GM19043 (cell line): Measurements from ENCODE around the gene ATPAF1.

Source experiments
- ATAC-seq: cut with Tn5 transposase; IDR thresholded peaks from one replicate; pipeline ENCODE4 v1.9.1; 2021; ENCODE audit warnings: low read depth; ENCODE audit not compliant: unreplicated experiment

Gene ATPAF1

GRCh38 chr1:46617108-46617800, 50.9 kb downstream of the ATPAF1 start:
- no peak for ATAC-seq

DNA sequence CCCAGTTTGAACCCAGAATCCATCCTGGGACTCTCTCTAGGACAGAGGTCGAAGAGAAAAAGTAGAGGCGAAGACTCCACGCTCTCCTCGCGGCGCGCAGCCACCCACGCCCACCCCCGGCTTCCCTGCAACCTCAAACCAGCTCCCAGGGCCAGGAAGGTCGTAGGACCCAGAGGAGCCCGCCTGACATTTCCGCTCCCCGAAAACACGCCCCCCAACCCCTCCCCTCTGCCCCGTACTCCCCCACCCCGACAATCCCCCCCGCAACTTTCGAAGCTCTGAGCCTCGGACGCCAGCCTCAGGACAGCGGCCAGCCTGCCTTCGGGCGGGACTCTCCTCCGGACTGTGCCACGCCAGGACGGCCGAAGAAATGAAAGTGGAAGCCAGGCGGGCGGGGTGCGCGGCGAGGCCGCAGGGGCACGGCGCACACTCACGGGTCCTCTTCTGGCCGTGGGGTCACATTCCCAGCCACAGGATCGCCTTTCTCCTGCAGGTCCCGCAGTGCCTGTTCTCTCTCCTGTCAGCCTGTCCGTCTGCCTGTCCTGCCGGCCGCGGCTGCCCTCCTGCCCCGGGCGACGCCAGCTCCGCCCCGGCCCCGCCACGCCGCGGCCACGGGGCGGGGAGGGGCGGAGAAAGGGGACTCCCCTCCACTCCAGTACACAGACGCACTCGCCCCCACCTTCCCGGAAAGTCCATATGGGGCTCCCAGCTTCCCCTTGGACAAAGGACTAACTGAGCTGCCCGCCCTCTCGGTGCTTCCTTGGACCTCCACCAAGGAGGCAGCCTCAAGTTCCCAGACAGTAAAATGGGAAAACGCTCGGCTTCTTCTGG, 51.7 kb downstream of the ATPAF1 start, which contains the start of gene MOB3C:
TSS of gene MOB3C (minus strand) at position 535 of the 831 bp plus-strand sequence. CDS start 3,490 bp downstream, outside the sequence.
- peak; percentile 55 for ATAC-seq

- ATAC-seq, result no peak
These were observed 52.4 kb downstream of the ATPAF1 start for GRCh38 chr1:46615735-46616134.

- no peak for ATAC-seq
These were observed 53.1 kb downstream of the ATPAF1 start for GRCh38 chr1:46615088-46615487.

DNA sequence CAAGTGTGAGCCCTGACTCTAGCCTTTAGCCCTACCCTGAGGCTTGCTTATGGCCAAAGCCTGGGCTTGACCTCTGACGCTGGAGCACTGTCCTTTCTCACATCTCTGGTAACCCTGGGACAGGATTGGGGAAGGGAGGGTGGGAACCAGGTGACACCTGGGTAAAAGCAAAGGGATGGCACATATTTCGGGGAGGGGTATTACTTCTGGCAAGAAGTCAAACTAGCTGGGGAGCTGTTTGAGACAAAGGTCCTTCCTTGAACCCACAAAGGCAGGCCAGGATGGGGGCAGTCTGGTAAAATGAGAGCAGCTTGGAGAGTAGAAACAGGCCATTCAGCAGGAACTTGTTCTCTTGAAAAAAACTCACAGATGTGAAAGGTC, 53.6 kb downstream of the ATPAF1 start:
- ATAC-seq, result no peak

DNA sequence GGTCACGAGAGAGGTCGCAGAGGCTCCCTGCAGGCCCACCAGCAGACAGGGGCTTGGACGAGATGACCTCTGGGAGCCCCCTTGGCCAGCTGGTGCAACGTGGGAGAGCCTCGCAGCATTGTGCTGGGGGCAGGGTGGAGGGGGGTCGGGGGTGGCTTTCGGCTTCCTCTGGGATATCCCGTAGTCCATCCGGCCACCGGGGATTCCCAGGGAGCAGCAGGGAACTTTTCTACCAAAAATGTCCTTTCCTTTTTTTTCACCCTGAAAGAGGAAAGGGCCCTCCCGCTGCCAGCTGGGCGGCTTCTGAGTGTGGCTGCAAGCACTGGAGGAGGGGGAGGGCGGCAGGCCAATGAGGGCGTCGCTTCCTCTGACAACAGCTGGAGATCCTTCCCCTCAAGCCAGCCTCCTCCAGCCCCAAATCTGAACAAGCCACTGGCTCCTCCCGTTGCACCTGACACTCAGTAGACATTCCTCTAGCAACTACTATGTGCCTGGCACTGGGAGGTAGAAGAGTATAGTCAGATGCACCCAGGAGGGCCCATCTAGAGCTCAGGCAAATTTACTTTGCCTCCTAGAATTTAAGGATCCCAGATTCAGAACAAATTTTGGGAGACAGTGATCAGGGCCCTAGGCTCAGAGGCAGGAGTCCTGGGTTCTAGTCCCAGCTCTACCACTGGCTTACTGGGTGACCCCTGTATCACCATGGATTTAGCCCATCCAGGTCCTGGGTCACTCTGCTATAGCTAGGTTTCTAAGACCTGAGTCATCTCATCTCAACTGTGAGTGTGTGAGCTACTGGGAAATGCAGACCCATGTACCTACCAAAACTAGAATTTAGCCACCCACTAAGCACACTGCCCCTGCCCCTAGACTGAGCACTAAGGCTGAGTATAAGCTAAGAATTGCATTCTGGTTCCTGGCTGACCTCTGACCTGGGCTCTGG, 54.2 kb downstream of the ATPAF1 start:
- peak; percentile 56 for ATAC-seq

- no peak for ATAC-seq
These were observed 55.1 kb downstream of the ATPAF1 start for GRCh38 chr1:46612937-46613660.

GRCh38 chr1:46611691-46612221, 56.4 kb downstream of the ATPAF1 start:
- no peak for ATAC-seq

- no peak for ATAC-seq
These were observed 60.6 kb downstream of the ATPAF1 start for GRCh38 chr1:46607345-46608130.

DNA sequence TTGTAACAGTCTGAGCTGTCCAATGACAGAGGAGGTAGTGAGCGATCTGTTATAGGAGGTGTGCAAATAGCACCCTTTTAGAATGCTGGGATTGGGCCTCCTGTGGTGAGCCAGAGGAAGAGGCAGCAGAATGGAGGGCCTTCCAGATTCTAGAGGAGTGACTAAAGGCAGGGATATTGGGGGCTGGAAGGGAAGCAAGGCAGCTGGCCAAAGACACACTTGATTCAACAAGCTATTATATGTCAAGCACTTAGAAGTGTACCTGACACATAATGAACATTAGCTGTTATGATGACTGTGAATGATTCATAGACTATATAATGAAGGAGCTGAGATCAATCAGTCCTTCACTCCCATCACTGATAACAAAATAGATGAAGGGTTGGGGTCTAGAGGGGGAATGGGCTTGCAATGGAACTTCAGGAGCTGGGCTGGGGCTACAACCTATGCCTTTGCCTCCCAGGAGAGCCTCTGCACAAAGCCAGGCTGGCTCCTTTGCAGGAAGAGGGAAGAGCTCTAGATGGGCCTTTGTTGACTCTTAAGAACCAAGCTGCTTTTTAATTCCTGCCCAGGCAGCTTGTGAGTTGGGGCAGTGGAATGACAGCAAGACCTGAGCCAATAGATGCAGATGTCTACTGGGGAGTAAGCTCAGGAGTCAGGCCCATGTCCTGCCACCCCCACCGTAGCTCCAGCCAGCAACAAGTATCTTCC, 61.8 kb downstream of the ATPAF1 start:
- no peak for ATAC-seq

DNA sequence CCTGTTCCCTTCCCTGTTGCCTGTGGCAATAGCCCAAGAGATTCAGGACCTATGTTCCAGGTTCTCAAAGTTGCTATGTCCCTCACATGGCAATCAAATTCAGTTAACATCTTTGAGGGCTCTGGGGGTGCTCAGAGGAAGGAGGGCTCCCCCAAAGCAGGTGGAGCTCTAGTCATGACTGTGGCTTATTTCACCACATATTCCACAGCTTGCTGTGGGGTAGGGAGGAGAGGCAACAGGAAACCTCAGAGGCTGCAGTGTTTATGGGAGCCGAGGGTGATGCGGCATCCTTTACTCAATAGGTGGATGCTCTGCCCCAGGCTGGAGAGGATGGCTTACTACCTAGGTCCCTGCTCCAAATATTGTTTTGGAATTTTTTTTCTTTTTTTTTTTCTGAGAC, 62.9 kb downstream of the ATPAF1 start:
- ATAC-seq, result no peak

DNA sequence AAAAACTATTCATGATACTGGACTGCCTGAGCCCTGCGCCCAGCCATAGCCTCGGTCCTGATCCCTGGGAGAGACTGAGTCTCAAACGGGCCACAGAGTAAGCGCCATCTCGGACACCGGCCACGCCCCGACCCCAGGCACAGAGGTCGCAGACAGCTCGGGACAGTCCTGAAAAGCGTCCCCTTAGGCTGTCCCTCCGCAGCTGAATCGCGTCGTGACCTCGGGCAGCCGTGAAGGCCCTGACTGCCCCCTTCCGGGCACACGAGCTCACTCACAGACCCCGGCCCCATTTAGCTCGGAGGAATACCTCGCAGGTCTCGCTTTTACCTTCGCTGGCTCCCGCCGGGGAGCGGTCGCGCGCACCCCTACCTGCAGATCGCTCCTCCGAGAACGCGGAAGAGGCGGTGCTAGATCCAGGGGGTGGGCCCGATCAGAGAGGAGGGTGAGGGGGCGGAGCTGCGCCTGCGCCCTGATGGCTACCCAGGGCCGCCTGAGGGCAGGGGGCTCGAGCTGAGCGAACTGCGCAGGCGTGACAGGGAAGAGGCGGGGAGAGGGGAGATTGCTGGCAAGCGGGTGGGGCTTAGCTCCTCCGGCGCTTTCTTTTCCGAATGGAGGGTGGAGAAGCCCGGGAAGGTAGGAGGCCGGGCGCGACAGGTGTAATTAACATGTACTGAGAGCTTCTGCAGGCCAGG, 64.2 kb downstream of the ATPAF1 start, which contains the start of gene MKNK1:
TSS of gene MKNK1 (minus strand) at position 411 of the 692 bp plus-strand sequence. CDS start 20,941 bp downstream, outside the sequence.
- ATAC-seq, result peak; percentile 93

- no peak for ATAC-seq
These were observed 64.7 kb downstream of the ATPAF1 start for GRCh38 chr1:46603481-46603857.

DNA sequence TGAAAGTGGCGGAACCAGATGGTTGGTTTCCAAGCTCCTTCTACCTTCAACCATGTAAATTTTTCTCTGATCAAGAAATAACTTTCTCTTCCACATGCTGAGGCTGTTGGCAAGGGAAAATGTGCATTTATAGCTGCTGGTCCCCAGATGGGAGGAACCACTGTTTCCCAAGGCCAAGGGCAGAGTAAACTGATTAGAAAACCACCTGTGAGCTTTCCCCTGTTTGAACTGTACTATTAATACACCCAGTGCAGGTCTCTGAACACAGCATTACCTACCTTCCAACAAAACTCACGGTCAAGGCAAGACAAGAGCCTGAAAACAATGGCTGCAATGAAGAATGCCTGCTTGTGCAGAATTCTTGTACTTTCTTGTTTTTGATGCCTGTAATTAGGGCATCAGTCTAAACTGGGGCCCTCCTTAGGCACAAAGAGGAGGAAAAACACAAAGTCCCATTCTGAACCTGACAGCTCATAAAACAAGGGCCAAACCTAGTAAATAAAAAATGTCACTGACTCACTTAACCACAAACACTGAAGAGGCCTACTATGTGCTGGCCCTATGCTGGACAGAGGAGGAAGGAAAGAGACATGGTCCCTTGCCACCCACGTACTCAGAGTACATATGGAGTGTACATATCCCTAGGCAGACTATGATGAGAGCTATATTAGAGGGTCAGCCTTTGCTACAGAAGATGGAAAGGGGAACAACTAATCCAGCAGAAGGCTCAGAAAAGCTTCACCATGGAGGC, 66.7 kb downstream of the ATPAF1 start:
- no peak for ATAC-seq

- ATAC-seq, result no peak
These were observed 68.8 kb downstream of the ATPAF1 start for GRCh38 chr1:46599059-46599970.

DNA sequence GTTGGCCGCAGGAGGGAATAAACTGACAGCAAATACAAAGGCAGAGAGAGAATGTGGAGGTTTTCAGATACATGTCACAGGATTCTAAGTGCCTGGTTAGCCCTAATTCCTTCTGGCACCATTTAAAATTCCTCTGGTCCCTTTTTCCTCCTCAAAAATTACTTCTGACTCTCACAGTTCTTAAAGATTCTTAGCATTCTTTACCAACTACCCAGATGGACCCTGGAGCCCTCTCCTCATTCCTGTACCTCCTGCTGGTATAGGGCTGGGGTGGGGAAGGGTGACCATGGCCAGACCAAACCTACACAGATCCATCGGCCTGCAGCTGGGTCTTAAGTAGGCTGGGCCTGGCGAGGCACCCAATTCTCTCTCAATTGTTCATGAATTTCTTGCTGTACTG, 71.3 kb downstream of the ATPAF1 start:
- no peak for ATAC-seq
